GM23338 (cell line): ENCODE measurements around the gene SLC5A6.

Experiments
- CREB1 ChIP-seq: fragments of 250-450 bp; sonication (Bioruptor Pico); IDR thresholded peaks from 2 replicates; pipeline ENCODE4 v1.5.0; 2020; ENCODE audit warnings: low read depth, mild to moderate bottlenecking, moderate library complexity
- EZH2 ChIP-seq: fragments of 200-600 bp; sonication (generic); IDR thresholded peaks from one replicate; pipeline ENCODE4 v1.8.0; 2017; ENCODE audit warnings: antibody characterized with exemption, mild to moderate bottlenecking, low read depth; ENCODE audit not compliant: unreplicated experiment
- EZH2phosphoT487 ChIP-seq: fragments of 200-600 bp; sonication (generic); IDR thresholded peaks from one replicate; pipeline ENCODE4 v1.8.1; 2018; ENCODE audit warnings: antibody characterized with exemption; ENCODE audit not compliant: unreplicated experiment
- JUNB ChIP-seq: IDR thresholded peaks from one replicate; pipeline ENCODE4 v1.6.1; 2016; ENCODE audit warnings: antibody characterized with exemption; ENCODE audit not compliant: unreplicated experiment
- POLR2AphosphoS5 ChIP-seq: IDR thresholded peaks from 2 replicates; pipeline ENCODE4 v1.6.1; 2016; ENCODE audit warnings: antibody characterized with exemption, low read depth
- STAT1 ChIP-seq: IDR thresholded peaks from one replicate; pipeline ENCODE4 v1.6.1; 2016; ENCODE audit warnings: antibody characterized with exemption; ENCODE audit not compliant: unreplicated experiment
- ZNF331 ChIP-seq: fragments of 250-450 bp; sonication (Bioruptor Pico); IDR thresholded peaks from 2 replicates; pipeline ENCODE4 v1.5.0; 2020; ENCODE audit warnings: low read depth, mild to moderate bottlenecking, moderate library complexity
- TF ChIP-seq, protein P1 (sequence below), 2 experiments: fragments of 200-600 bp in 1 of 2; sonication (generic) in 1 of 2; conservative IDR thresholded peaks; 2 replicates each; pipeline versions ENCODE4 v1.5.1 to v1.6.1; 2016 to 2017; ENCODE audit warnings: antibody characterized with exemption in 2 of 2, low read depth in 2 of 2, mild to moderate bottlenecking in 2 of 2, moderate library complexity in 1 of 2
- TF ChIP-seq, protein P2 (sequence below): IDR thresholded peaks from one replicate; pipeline ENCODE4 v1.6.1; 2018; ENCODE audit warnings: antibody characterized with exemption; ENCODE audit not compliant: unreplicated experiment
- TF ChIP-seq, protein P3 (sequence below): IDR thresholded peaks from 2 replicates; pipeline ENCODE4 v1.6.1; 2016; ENCODE audit warnings: antibody characterized with exemption
- TF ChIP-seq, protein P4 (sequence below): fragments of 250-450 bp; sonication (Bioruptor Pico); IDR thresholded peaks from 2 replicates; pipeline ENCODE4 v1.5.0; 2020; ENCODE audit warnings: mild to moderate bottlenecking, moderate library complexity

DNA sequence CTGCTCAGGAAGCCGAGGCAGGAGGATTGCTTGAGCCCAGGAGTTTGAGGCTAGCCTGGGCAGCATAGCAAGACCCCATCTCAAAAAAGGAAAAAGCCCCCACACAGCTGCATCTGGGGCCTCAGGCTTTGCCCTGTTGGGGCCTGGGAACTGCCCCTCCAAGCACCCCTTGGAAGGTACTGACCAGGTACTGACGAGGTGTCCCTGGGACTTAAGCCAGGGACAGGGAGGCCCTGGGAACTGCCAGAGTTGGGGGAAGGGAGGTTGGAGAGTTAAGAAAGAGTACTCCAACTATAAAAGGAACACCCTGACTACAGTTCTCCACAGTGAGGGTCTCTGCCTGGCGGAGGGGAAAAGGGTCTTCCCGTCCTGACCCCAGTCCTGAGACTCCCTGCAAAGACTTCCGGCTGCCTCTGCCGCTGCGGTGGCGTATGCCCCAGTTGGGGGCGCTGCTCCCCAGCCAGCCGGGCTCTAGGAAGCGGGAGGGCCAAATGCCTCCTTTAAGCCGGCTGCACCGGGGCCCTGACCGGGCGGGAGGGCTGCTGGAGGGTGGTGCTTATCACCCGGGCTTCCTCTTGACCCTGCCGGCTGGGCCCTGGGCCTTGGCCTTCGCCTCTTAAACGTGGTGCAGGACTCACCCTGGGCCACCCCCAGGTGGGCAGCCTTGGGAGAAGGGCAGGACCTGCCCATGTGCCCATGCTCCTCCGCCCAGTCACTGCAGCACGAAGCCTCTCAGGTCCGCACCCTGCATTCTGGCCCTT is 38.0 kb upstream of the SLC5A6 start:
- TF ChIP-seq EZH2 (no peak), POLR2AphosphoS5 (peak; percentile 30; the same call in 1 of the 2 replicates), JUNB (no peak), CREB1 (CRISPR knock-in tag) (no peak), EZH2phosphoT487 (no peak), ZNF331 (CRISPR knock-in tag) (no peak), STAT1 (no peak)
- TF ChIP-seq, protein P1, sequence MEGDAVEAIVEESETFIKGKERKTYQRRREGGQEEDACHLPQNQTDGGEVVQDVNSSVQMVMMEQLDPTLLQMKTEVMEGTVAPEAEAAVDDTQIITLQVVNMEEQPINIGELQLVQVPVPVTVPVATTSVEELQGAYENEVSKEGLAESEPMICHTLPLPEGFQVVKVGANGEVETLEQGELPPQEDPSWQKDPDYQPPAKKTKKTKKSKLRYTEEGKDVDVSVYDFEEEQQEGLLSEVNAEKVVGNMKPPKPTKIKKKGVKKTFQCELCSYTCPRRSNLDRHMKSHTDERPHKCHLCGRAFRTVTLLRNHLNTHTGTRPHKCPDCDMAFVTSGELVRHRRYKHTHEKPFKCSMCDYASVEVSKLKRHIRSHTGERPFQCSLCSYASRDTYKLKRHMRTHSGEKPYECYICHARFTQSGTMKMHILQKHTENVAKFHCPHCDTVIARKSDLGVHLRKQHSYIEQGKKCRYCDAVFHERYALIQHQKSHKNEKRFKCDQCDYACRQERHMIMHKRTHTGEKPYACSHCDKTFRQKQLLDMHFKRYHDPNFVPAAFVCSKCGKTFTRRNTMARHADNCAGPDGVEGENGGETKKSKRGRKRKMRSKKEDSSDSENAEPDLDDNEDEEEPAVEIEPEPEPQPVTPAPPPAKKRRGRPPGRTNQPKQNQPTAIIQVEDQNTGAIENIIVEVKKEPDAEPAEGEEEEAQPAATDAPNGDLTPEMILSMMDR (conservative IDR thresholded peaks at IDR 0.05; ENCODE audit: low read depth in 2 of 2): peak; percentile 85 to 99
- TF ChIP-seq, protein P2, sequence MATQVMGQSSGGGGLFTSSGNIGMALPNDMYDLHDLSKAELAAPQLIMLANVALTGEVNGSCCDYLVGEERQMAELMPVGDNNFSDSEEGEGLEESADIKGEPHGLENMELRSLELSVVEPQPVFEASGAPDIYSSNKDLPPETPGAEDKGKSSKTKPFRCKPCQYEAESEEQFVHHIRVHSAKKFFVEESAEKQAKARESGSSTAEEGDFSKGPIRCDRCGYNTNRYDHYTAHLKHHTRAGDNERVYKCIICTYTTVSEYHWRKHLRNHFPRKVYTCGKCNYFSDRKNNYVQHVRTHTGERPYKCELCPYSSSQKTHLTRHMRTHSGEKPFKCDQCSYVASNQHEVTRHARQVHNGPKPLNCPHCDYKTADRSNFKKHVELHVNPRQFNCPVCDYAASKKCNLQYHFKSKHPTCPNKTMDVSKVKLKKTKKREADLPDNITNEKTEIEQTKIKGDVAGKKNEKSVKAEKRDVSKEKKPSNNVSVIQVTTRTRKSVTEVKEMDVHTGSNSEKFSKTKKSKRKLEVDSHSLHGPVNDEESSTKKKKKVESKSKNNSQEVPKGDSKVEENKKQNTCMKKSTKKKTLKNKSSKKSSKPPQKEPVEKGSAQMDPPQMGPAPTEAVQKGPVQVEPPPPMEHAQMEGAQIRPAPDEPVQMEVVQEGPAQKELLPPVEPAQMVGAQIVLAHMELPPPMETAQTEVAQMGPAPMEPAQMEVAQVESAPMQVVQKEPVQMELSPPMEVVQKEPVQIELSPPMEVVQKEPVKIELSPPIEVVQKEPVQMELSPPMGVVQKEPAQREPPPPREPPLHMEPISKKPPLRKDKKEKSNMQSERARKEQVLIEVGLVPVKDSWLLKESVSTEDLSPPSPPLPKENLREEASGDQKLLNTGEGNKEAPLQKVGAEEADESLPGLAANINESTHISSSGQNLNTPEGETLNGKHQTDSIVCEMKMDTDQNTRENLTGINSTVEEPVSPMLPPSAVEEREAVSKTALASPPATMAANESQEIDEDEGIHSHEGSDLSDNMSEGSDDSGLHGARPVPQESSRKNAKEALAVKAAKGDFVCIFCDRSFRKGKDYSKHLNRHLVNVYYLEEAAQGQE: no peak
- TF ChIP-seq, protein P3, sequence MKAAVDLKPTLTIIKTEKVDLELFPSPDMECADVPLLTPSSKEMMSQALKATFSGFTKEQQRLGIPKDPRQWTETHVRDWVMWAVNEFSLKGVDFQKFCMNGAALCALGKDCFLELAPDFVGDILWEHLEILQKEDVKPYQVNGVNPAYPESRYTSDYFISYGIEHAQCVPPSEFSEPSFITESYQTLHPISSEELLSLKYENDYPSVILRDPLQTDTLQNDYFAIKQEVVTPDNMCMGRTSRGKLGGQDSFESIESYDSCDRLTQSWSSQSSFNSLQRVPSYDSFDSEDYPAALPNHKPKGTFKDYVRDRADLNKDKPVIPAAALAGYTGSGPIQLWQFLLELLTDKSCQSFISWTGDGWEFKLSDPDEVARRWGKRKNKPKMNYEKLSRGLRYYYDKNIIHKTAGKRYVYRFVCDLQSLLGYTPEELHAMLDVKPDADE: peak; percentile 45; the same call in 1 of the 2 replicates
- TF ChIP-seq, protein P4, sequence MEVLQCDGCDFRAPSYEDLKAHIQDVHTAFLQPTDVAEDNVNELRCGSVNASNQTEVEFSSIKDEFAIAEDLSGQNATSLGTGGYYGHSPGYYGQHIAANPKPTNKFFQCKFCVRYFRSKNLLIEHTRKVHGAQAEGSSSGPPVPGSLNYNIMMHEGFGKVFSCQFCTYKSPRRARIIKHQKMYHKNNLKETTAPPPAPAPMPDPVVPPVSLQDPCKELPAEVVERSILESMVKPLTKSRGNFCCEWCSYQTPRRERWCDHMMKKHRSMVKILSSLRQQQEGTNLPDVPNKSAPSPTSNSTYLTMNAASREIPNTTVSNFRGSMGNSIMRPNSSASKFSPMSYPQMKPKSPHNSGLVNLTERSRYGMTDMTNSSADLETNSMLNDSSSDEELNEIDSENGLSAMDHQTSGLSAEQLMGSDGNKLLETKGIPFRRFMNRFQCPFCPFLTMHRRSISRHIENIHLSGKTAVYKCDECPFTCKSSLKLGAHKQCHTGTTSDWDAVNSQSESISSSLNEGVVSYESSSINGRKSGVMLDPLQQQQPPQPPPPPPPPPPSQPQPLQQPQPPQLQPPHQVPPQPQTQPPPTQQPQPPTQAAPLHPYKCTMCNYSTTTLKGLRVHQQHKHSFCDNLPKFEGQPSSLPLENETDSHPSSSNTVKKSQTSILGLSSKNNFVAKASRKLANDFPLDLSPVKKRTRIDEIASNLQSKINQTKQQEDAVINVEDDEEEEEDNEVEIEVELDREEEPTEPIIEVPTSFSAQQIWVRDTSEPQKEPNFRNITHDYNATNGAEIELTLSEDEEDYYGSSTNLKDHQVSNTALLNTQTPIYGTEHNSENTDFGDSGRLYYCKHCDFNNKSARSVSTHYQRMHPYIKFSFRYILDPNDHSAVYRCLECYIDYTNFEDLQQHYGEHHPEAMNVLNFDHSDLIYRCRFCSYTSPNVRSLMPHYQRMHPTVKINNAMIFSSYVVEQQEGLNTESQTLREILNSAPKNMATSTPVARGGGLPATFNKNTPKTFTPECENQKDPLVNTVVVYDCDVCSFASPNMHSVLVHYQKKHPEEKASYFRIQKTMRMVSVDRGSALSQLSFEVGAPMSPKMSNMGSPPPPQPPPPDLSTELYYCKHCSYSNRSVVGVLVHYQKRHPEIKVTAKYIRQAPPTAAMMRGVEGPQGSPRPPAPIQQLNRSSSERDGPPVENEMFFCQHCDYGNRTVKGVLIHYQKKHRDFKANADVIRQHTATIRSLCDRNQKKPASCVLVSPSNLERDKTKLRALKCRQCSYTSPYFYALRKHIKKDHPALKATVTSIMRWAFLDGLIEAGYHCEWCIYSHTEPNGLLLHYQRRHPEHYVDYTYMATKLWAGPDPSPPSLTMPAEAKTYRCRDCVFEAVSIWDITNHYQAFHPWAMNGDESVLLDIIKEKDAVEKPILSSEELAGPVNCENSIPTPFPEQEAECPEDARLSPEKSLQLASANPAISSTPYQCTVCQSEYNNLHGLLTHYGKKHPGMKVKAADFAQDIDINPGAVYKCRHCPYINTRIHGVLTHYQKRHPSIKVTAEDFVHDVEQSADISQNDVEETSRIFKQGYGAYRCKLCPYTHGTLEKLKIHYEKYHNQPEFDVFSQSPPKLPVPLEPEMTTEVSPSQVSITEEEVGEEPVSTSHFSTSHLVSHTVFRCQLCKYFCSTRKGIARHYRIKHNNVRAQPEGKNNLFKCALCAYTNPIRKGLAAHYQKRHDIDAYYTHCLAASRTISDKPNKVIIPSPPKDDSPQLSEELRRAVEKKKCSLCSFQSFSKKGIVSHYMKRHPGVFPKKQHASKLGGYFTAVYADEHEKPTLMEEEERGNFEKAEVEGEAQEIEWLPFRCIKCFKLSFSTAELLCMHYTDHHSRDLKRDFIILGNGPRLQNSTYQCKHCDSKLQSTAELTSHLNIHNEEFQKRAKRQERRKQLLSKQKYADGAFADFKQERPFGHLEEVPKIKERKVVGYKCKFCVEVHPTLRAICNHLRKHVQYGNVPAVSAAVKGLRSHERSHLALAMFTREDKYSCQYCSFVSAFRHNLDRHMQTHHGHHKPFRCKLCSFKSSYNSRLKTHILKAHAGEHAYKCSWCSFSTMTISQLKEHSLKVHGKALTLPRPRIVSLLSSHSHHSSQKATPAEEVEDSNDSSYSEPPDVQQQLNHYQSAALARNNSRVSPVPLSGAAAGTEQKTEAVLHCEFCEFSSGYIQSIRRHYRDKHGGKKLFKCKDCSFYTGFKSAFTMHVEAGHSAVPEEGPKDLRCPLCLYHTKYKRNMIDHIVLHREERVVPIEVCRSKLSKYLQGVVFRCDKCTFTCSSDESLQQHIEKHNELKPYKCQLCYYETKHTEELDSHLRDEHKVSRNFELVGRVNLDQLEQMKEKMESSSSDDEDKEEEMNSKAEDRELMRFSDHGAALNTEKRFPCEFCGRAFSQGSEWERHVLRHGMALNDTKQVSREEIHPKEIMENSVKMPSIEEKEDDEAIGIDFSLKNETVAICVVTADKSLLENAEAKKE (CRISPR knock-in tag): no peak
